Body of pancreas (tissue), 4 donors: ENCODE results near the gene LLCFC1. TPM values are rescaled to one million over a fixed set of nuclear protein-coding genes. Genes with fewer than 3 reads are reported as not detected.

Experiments used
- ATAC-seq: fragments of 150-250 bp; one replicate; pipeline ENCODE4 v1.9.1; 2016
- DNase-seq, 4 donors: peaks; one replicate each; pipeline ENCODE4 v3.0.0-alpha.2; 2019
- H3K27ac ChIP-seq, 4 donors: fragments of 200-600 bp; sonication (generic); 1 replicate in 3 of 4; 2 replicates in 1 of 4; pipeline versions ENCODE4 v1.5.1 to v1.6.1; 2016 to 2019; ENCODE audit warnings: mild to moderate bottlenecking in 1 of 4, mixed read lengths in 1 of 4, moderate library complexity in 1 of 4
- H3K27me3 ChIP-seq, 2 donors: fragments of 200-600 bp; sonication (generic); one replicate each; pipeline ENCODE4 v1.6.0; 2016; ENCODE audit warnings: mild to moderate bottlenecking in 1 of 2
- H3K36me3 ChIP-seq, 2 donors: fragments of 200-600 bp; sonication (generic); replicated peaks in 1 of 2; 2 replicates each; pipeline ENCODE4 v1.5.1; 2016; ENCODE audit warnings: low read depth in 2 of 2; ENCODE audit not compliant: insufficient read depth in 1 of 2
- H3K4me1 ChIP-seq: fragments of 200-600 bp; sonication (generic); one replicate; pipeline ENCODE4 v1.6.0; 2016
- H3K4me3 ChIP-seq, 2 donors: fragments of 200-600 bp; sonication (generic); 1 replicate in 1 of 2; 2 replicates in 1 of 2; pipeline ENCODE4 v1.5.1; 2016 to 2019
- H3K9me3 ChIP-seq, 3 donors: fragments of 200-600 bp; sonication (generic); 1 replicate in 2 of 3; 2 replicates in 1 of 3; pipeline ENCODE4 v1.5.1; 2016
- POLR2A ChIP-seq, 3 donors: fragments of 450-650 bp; IDR thresholded peaks; one replicate each; pipeline ENCODE4 v1.6.1; 2016; ENCODE audit warnings: antibody characterized with exemption in 3 of 3, mild to moderate bottlenecking in 2 of 3
- WGBS, 2 donors: methylation state at CpG; one replicate each; pipeline ENCODE4 v1.1.5; 2017; 5-methylcytosine and 5-hydroxymethylcytosine counted together
- intact Hi-C: fragments of 100-400 bp; cut with DNase I; formaldehyde crosslinking; loops from one replicate; pipeline ENCODE4 v1.15.1; 2023
- total RNA-seq, 2 donors: library from RNA; depleted of rRNA; stranded (reverse); fragments of >200 nt; gene quantifications; one replicate each; pipeline ENCODE4 v1.1.0, GENCODE V29; 2016
- TF ChIP-seq, protein P1 (sequence below), 7 experiments: fragments of 450-650 bp in 4 of 7; fragments of 200-600 bp in 3 of 7; sonication (generic) in 3 of 7; IDR thresholded peaks; one replicate each; pipeline ENCODE4 v1.5.1; 2016 to 2019; ENCODE audit warnings: antibody characterized with exemption in 7 of 7

Gene LLCFC1
- total RNA-seq, 2 donors from 2014 or later: not detected

DNA sequence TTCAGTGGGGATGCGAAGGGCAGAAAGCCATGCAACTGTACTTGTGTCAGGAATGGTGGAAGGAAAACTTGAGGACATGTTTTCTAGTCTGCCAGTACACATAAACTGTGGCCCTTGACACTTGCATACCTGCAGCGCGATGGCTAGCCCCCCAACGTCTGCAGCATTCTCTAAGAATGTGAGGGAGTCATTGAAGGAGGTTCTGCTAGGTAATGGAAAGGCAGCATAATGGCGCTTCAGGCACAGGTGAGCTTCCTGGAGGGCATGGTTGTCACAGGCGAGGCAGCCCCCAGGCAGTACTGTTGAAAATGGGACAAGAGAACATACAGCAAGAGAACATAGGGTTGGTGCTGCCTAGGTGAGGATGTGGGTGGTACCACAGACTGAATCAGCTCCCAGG is 3.5 kb downstream of the LLCFC1 start:
- H3K4me3 ChIP-seq: no peak overlapping the region
- H3K27ac ChIP-seq: no peak overlapping the region
- 78 to 87% methylated on average over 6 of the region's 6 CpGs for WGBS, 2 donors
- DNase-seq: no peak
- no peak for ATAC-seq
- TF ChIP-seq, protein P1, sequence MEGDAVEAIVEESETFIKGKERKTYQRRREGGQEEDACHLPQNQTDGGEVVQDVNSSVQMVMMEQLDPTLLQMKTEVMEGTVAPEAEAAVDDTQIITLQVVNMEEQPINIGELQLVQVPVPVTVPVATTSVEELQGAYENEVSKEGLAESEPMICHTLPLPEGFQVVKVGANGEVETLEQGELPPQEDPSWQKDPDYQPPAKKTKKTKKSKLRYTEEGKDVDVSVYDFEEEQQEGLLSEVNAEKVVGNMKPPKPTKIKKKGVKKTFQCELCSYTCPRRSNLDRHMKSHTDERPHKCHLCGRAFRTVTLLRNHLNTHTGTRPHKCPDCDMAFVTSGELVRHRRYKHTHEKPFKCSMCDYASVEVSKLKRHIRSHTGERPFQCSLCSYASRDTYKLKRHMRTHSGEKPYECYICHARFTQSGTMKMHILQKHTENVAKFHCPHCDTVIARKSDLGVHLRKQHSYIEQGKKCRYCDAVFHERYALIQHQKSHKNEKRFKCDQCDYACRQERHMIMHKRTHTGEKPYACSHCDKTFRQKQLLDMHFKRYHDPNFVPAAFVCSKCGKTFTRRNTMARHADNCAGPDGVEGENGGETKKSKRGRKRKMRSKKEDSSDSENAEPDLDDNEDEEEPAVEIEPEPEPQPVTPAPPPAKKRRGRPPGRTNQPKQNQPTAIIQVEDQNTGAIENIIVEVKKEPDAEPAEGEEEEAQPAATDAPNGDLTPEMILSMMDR (IDR thresholded peaks at IDR 0.05): no peak
- no peak for TF ChIP-seq POLR2A (IDR thresholded peaks at IDR 0.05)
- H3K4me1 ChIP-seq: peaks cover 24% of the 10 kb centered on the region
- no peaks in the 10 kb centered on the region for H3K27me3 ChIP-seq
- intact Hi-C loops: no loop called here
- H3K36me3 ChIP-seq: no peaks in the 10 kb centered on the region
- H3K9me3 ChIP-seq: no peaks in the 10 kb centered on the region

DNA sequence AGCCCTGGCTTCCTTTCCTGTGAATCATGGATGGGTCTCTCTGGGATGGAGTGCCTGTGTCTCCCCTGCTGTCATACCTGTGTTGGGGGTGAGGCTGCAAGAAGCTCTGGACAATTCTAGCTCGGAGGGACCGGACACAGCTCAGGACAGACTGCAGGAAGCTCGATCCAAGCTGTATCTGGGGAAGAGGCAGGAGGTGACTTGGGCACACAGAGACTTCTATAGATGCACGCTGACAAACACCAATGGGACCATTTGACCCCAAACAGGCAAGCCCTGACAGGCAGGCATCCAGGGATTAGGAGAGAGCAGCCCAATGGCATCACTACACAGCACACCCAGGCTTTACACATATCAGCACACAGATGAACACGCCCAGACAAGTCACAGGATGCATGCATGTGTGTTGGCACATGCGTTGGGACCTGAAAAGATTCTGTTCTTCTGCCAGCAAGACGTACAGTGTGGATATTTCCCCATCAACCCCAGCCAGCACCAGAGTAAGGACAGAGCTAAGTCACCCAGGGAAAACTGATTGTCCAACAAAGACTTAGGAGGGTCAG is 4.5 kb downstream of the LLCFC1 start:
- TF ChIP-seq POLR2A (IDR thresholded peaks at IDR 0.05): no peak
- TF ChIP-seq, protein P1 (IDR thresholded peaks at IDR 0.05): no peak
- intact Hi-C loops: no loop called here

DNA sequence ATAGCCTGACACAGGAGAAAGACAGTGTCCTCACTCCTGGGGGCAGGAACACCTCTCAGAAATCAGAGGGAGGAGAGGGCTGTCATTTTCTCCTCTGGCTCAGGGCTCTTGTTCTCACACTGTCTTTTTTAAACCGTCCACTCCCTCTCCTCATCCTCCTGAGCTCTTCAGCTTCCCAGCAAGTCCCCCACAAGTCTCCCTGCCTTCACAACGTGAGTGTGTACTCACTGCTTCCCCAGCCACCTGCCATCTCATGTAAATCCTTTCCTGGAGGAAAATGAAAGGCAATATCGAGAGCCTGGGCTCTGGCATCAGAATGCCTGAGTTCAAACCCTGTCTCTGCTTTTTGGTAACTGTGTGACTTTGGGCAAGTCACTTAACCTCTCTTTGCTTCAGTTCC is 5.7 kb downstream of the LLCFC1 start:
- TF ChIP-seq, protein P1 (IDR thresholded peaks at IDR 0.05): no peak
- no peak for TF ChIP-seq POLR2A (IDR thresholded peaks at IDR 0.05)
- H3K4me1 ChIP-seq: peaks cover 17% of the 10 kb centered on the region
- H3K9me3 ChIP-seq: no peaks in the 10 kb centered on the region
- ATAC-seq (no peak), DNase-seq (no peak)
- 66 to 72% methylated on average over 3 of the region's 3 CpGs for whole genome bisulfite sequencing, 2 donors
- no peak overlapping the region for H3K27ac ChIP-seq
- H3K27me3 ChIP-seq: no peaks in the 10 kb centered on the region
- H3K36me3 ChIP-seq: no peaks in the 10 kb centered on the region
- no peak overlapping the region for H3K4me3 ChIP-seq
- intact Hi-C loops: no loop called here

More for the DNA sequence above, 4.5 kb downstream of the LLCFC1 start:
- H3K9me3 ChIP-seq: no peaks in the 10 kb centered on the region
- ATAC-seq (no peak), DNase-seq (no peak)
- H3K27ac ChIP-seq: no peak overlapping the region
- peaks cover 24% of the 10 kb centered on the region for H3K4me1 ChIP-seq
- WGBS, 2 donors: 72 to 73% methylated on average over 5 to 7 of the region's 7 CpGs
- no peaks in the 10 kb centered on the region for H3K36me3 ChIP-seq
- H3K27me3 ChIP-seq: no peaks in the 10 kb centered on the region
- no peak overlapping the region for H3K4me3 ChIP-seq

DNA sequence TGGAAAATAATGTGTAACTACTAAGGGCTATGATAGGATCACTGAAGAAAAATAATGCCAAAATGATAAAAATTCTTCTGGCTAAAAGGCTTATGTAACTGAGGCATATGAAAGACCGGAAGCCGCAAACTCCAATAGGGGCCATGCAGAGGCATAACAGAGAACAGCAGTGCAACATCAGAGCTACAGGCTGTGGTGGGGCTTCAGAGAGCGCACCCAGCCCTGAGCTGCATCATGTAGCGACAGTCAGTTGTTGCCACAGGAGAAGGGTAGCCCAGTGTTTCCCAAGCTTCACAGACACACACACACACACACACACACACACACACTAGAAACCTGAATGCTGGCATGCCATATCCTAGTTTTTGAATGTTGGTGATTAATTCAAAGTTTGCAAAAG is 9.3 kb downstream of the LLCFC1 start:
- no peaks in the 10 kb centered on the region for H3K27me3 ChIP-seq
- no peak overlapping the region for H3K27ac ChIP-seq
- intact Hi-C loops: no loop called here
- H3K36me3 ChIP-seq: no peaks in the 10 kb centered on the region
- H3K4me3 ChIP-seq: no peak overlapping the region
- no peak for ATAC-seq
- TF ChIP-seq, protein P1 (IDR thresholded peaks at IDR 0.05): no peak
- no peak for TF ChIP-seq POLR2A (IDR thresholded peaks at IDR 0.05)
- H3K9me3 ChIP-seq: no peaks in the 10 kb centered on the region
- DNase-seq: no peak
- H3K4me1 ChIP-seq: no peaks in the 10 kb centered on the region
- WGBS, 2 donors: 98 to 99% methylated on average over 3 to 4 of the region's 4 CpGs

DNA sequence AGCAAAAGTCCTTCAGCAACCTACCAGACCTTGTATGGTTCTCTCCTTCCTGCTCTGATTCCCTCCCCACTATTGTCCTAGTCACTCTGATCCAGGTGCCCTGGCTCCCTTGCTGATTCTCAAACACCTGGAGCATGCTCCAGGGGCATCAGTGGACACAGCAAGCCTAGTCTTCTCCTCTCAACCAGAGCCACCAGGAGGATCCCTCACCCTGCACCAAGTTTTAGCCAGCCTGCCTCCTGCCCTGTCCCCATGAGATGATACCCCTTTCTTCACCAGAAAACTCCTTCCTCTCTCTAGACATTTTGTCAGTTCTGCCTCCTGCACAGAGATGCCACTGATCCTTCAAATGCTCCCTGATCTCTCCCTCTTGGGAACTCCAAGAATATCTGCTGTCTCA is 11.0 kb downstream of the LLCFC1 start:
- H3K27me3 ChIP-seq: no peaks in the 10 kb centered on the region
- H3K9me3 ChIP-seq: no peaks in the 10 kb centered on the region
- DNase-seq (no peak), ATAC-seq (no peak)
- H3K27ac ChIP-seq: no peak overlapping the region
- intact Hi-C loops: no loop called here
- TF ChIP-seq, protein P1 (IDR thresholded peaks at IDR 0.05): no peak
- TF ChIP-seq POLR2A (IDR thresholded peaks at IDR 0.05): no peak
- H3K4me1 ChIP-seq: no peaks in the 10 kb centered on the region
- H3K4me3 ChIP-seq: no peak overlapping the region
- no peaks in the 10 kb centered on the region for H3K36me3 ChIP-seq
